ENCODE results near the gene RAB1B.
"Not testable (repeated sequence)": the region's sequence is repeated elsewhere in the genome, so short reads cannot be mapped to it uniquely, and the experiment has no call there.

RAB1B gene

DNA sequence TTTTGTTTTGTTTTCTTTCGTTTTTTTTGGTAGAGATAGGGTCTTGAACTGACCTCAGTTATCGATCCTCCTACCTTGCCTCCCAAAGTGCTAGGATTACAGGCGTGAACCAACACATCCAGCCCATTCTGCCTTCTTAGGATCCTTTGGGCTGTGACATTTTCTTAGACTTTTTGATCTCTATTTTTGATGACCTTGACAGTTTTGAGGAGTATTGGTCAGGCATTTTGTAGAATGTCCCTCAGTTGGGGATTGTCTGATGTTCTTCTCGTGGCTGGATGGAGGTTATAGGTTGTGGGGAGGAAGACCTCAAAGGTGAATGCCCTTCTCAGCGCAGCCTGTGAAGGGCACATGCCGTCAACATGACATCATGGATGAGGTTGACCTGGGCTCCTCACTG is 19.5 kb upstream of the RAB1B start:
- TF ChIP-seq CTCF (conservative IDR thresholded peaks at IDR 0.05), result no peak
- no peak overlapping the region for H3K27ac ChIP-seq

- no peak for TF ChIP-seq CTCF (conservative IDR thresholded peaks at IDR 0.05)
- no peak overlapping the region for H3K27ac ChIP-seq
These were observed 16.6 kb upstream of the RAB1B start for GRCh38 chr11:66251809-66252208.

DNA sequence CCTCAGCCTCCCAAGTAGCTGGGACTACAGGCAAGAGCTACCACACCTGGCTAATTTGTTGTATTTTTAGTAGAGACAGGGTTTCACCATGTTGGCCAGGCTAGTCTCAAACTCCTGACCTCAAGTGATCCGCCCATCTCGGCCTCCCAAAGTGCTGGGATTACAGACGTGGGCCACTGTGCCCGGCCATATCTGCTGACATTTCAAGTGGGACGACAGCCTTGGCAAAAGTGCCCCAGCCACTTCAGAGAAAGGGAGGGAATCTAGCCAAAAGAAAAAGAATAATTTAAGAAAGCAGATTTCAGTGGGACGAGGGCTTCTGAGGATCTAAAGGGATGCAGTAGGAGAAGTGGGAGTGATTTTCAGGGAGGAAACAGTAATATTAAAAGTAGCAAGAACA is 15.4 kb upstream of the RAB1B start:
- not testable (repeated sequence) for H3K27ac ChIP-seq

- TF ChIP-seq CTCF (conservative IDR thresholded peaks at IDR 0.05), result no peak; the same call in 1 of the 2 replicates
- H3K27ac ChIP-seq, result peak overlapping the region; percentile 97
These were observed 10.0 kb upstream of the RAB1B start for GRCh38 chr11:66258473-66258893.

DNA sequence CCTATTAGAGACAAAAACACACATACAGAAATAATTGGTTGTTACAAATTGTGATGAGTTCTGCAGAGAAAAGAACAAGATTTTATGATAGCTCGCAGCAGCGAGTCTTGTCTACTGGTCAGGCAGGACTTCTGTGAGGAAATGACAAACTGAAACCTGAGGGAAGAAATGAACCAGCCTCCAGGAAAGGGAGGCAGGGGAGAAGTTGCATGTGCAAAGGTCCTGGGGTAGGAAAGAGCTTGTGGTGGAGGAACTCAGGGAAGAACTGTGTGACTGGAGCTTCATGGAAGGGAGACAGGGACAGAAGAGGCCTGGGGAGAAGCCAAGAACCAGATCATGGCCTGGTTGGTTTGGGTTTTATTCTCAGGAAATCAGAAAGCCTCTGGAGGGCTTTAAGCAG is 9.2 kb upstream of the RAB1B start:
- no peak for TF ChIP-seq CTCF (conservative IDR thresholded peaks at IDR 0.05)
- H3K27ac ChIP-seq, result peak overlapping the region; percentile 97

GRCh38 chr11:66259956-66260355 is 8.5 kb upstream of the RAB1B start:
- no peak for TF ChIP-seq CTCF (conservative IDR thresholded peaks at IDR 0.05)
- H3K27ac ChIP-seq, result peak overlapping the region; percentile 97; the same call in 1 of the 2 replicates

DNA sequence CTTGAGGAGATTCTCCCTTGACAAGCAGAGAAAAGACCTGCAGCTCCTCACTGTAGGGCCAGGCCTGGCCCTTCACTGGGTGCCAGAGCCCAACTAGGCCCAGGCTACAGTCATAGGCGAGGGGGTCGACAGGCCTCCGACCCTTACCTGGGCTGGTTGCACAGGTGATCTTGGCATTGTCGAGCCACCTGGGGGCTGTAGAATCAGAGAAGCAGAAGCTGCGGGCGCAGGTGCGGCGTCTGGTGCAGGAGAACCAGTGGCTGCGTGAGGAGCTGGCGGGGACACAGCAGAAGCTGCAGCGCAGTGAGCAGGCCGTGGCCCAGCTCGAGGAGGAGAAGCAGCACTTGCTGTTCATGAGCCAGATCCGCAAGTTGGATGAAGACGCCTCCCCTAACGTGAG is 6.9 kb upstream of the RAB1B start:
- no peak overlapping the region for H3K27ac ChIP-seq
- TF ChIP-seq CTCF (conservative IDR thresholded peaks at IDR 0.05), result no peak

DNA sequence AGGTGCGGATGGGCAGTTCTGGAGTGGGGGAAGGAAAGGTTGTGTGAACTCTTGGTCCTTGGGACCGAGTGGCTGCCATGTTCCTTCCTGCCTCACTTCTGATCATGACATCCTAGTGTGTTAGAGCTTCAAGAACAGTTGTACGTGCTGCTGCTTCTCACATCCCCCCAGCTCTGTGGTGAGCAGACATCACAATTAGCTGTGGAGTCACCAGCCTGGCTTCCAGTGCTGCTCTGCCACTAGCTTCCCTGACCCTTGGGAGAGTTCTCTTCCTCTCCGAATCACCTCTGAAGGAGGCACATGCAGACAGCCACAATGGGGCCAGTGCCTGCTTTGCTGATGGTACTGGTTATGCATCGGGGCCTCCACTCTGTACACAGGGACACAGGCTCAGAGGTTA is 6.2 kb upstream of the RAB1B start:
- no peak for TF ChIP-seq CTCF (conservative IDR thresholded peaks at IDR 0.05)
- H3K27ac ChIP-seq, result no peak overlapping the region
